DOHH2 (cell line): Measurements from ENCODE around the gene SNX12.

Experiments used
- CTCF ChIP-seq: fragments of 200-600 bp; sonication (generic); IDR thresholded peaks from one replicate; pipeline ENCODE4 v1.5.1; 2014; ENCODE audit warnings: antibody characterized with exemption, mild to moderate bottlenecking, low read depth, low read length; ENCODE audit not compliant: poor library complexity, severe bottlenecking
- EZH2phosphoT487 ChIP-seq: fragments of 200-600 bp; sonication (generic); IDR thresholded peaks from 2 replicates; pipeline ENCODE4 v1.6.1; 2017; ENCODE audit warnings: borderline replicate concordance, mild to moderate bottlenecking, antibody characterized with exemption, low read length, moderate library complexity, mixed read lengths

- TF ChIP-seq CTCF (no peak), EZH2phosphoT487 (no peak)
These were observed at the start of gene SNX12 for GRCh38 chrX:71068044-71068918.
